GM19372 (cell line): ENCODE data around the gene CBFB.
A peak's percentile ranks its signal among the peaks of the same experiment; 100 is the strongest.
"Not testable (repeated sequence)": the region's sequence is repeated elsewhere in the genome, so short reads cannot be mapped to it uniquely, and the experiment has no call there.

Experiments
- ATAC-seq: cut with Tn5 transposase; IDR thresholded peaks from one replicate; pipeline ENCODE4 v1.9.1; 2021; ENCODE audit warnings: mild to moderate bottlenecking, low read depth, moderate library complexity; ENCODE audit not compliant: unreplicated experiment

Gene CBFB

DNA sequence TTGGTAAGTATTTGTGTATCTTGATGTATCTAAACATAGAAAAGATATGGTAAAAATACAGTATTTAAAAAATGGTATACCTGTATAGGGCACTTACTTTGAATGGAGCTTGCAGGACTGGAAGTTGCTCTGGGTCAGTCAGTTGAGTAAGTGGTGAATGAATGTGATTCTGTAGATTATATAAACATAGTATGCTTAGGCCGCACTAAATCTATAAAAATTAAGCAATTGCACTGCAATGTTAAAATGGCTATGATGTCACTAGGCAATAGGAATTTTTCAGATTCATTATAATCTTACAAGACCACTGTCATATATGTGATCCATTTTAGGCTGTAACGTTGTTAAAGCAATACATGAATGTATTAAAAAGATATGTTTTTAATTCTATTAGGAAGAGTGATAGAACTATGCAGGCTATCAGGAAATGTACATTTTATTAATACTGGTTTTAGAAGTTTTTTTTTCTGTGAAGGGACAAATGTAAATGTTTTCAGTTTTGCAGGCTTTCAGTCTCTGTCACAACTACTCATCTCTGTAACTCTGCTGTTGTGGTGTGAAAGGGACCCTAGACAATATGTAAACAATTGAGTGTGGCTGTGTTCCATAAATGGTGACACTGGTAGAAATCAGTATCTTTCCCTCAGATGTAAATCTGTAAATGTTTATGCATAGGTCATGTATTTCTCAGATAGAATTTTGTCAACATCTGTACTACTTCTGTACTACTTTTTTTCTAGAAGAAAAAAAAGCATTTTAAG is 10.5 kb downstream of the CBFB start:
- no peak for ATAC-seq

DNA sequence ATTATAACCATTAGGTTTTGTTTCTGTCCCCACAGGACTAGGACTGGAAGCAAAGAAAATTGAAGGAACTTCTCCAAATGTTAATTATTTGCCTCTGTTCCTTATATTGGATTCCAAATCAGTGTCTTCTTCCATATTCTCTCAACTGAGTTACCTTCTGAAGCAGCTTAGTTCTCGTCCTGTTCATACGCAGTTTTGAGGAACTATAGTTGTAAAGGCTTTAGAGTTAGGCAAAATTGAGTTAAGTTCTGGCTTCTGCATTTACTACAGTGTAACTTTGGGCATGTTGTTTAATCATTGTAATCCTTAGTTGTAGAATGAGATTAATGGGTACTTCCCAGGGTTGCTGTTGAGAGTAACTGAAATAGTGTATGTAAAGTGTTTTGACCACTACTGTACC is 11.2 kb downstream of the CBFB start:
- no peak for ATAC-seq

GRCh38 chr16:67040906-67041305 is 12.0 kb downstream of the CBFB start:
- ATAC-seq: no peak

GRCh38 chr16:67041520-67041919 is 12.6 kb downstream of the CBFB start:
- not testable (repeated sequence) for ATAC-seq

GRCh38 chr16:67043420-67043819 is 14.5 kb downstream of the CBFB start:
- no peak for ATAC-seq

GRCh38 chr16:67050796-67051195 is 21.8 kb downstream of the CBFB start:
- ATAC-seq: no peak

- ATAC-seq: no peak
Observed at GRCh38 chr16:67052399-67052798, 23.4 kb downstream of the CBFB start.

- ATAC-seq: no peak
Observed at GRCh38 chr16:67053767-67054334, 24.9 kb downstream of the CBFB start.

DNA sequence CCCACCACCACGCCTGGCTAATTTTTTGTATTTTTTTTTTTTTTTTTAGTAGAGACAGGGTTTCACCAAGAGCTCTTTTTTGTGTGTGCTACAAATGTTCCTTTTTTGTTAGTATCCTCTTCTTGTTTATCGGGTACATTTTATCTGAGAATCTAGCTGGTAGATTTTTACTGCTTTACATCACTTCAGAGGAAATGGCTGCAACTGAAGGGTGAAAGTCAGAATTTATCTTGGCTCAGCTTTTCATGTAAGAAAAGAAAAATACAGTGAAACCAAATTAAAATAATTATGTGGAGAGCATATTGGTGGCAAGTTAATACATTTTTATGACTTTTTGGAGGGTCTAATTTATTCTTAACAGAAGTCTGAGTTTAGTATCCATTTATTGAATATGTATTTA is 26.0 kb downstream of the CBFB start:
- ATAC-seq: no peak

GRCh38 chr16:67055712-67056487 is 27.0 kb downstream of the CBFB start:
- no peak for ATAC-seq

DNA sequence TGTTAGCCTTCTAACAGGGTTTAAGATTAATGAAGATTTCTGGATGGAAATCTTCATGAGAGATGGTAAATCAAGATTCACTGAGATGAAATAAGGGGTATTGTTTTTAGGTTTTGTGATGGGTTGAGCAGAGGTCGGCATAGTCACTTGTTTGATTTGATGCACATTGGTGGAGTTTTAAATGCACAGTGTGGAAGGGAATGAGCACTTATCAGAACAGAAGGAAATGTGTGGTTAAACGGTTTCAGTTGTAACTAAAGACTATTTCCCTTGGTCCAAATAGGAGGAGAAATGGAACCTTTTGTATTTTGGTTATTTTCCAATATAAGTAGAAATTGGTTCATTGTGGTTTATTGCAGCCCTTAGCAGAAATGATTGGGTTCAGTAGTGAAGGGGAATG is 34.1 kb downstream of the CBFB start:
- ATAC-seq: no peak

- ATAC-seq: no peak
Observed at GRCh38 chr16:67068212-67068753, 39.3 kb downstream of the CBFB start.

DNA sequence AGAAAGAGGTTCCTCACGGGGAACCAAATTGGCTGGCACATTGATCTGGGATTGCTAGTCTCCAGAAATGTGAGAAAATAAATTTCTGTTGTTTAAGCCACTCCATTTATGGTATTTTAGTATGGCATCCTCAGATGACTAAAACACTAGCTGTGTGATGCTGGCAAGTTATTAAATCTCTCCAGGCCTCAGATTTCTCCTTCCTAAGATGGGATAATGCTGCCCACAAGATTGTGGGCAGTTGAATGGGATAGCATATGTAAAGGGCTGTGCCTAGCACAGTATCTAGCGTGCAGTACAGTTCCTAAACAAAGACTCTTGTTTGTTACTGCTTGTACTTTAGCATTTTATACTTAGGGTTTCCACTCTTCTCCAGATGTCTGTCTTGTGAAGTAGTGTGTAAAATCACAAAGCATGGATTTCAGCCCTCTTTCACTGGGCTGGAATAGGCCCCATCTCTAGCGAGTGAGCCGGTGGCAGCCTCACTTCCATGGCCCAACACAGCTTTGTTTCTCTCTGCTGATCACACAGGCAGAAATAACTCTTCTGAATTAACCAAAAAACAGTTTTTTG is 42.6 kb downstream of the CBFB start:
- ATAC-seq: no peak

DNA sequence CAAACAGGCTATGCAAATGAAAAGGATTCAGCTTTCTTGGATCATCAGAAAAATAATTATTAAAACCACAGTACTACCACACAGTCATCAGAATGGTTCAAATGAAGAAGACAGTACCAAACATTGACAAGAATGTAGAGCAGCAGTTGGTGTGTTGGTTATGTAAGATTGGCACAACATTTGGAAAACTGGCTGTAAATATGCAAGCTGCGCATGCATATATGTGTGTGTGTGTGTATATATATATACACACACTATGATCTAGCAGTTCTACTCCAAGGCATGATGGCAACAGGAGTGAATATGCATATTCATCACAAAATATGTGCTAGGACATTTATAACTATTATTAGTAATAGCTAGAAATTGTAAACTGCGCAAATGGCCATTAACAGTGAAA is 46.4 kb downstream of the CBFB start:
- no peak for ATAC-seq

GRCh38 chr16:67077871-67078270 is 48.9 kb downstream of the CBFB start:
- no peak for ATAC-seq

GRCh38 chr16:67082100-67082499 is 53.2 kb downstream of the CBFB start:
- no peak for ATAC-seq

- no peak for ATAC-seq
Observed at GRCh38 chr16:67082891-67083290, 53.9 kb downstream of the CBFB start.

DNA sequence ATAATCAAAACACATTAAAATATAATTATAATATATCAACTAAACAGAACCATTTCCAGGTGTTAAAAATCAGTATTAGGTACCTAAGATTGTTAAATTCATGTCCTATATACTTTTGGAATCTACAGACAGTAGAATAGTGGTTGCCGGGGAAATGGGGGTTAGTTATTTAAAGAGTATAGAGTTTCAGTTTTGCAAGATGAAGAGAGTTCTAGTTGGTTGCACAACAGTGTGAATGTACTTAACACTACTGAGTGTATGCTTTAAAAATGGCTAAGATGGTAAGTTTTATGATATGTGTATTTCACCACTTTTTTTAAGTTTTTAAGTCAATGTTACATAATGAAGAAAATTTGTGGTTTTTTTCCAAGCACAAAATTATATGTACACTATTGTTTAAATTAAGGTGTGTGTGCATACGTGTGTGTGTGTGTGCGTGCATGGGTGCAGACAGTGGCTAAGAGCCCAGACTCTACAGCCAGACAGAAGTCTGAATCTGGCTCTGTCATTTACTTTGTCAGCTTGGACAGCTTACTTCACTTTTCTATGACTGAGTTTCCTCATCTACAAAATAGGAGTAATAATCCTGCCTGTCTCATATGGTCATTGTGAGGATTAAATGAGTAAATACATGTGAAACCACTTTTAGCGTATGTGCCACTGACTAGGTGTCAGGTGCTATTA is 55.5 kb downstream of the CBFB start:
- ATAC-seq: peak; percentile 59

DNA sequence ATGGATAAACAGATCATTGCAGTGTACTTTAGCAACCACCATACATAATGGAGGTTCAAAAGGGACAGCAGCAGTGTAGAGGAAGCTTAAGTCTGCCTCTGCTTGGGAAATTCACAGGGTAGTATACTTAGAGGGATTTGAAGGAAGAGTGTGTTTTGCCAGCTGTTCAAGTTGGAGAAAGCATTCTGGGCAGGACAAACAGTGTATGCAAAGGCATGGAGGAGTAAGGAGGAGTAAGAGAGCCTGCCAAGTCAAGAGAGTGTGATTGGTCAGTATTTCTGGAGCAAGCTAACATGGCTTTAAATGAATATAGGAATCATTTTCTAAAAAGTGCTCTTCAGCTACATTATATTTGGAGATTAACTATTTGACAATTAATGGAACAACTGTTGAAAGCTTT is 57.9 kb downstream of the CBFB start:
- no peak for ATAC-seq

DNA sequence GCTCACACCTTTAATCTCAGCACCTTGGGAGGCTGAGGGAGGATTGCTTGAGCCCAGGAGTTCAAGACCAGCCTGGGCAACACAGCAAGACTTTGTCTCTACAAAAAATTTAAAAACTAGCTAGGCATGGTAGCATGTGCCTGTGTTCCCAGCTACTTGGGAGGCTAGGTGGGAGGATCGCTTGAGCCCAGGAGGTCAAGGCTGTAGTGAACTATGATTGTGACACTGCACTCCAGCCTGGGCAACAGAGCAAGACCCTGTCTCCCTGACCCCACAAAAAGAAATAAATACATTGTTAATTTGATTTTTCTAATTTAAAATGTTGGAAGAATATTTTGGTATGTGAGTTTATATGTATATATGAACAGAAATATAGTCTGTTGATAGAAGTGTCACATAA is 58.3 kb downstream of the CBFB start:
- no peak for ATAC-seq
